ENCODE measurements around the gene MCF2L. TPM values are rescaled to one million over a fixed set of nuclear protein-coding genes. Genes with fewer than 3 reads are reported as not detected.
A peak's percentile ranks its signal among the peaks of the same experiment; 100 is the strongest.

The MCF2L gene
- polyA plus RNA-seq, 1 donor from 2014 or later: 88.0 TPM

DNA sequence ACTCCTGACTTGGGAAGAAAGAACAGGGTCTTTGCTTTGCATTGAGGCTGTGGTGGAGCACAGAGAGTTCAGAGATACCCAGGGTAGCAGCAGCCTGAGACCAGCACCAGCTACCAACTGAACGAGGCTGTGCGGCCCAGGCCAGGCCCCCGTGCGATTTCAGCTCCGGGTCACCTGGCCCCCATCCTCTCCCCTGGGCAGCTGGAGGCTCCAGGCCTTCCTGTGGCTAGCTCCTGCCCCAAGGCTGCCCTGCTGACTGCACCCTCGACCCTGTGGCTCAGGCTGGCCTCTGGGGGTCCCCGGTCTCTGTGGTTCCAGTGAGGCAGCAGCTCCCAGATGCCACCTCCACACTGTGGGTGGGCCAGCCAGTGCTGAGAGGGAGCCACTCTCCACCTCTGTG is 52.8 kb downstream of the MCF2L start:
- Histone ChIP-seq H3K27me3 (ENCODE audit: insufficient read depth, low read depth, low read length) (no peaks in the 10 kb centered on the region), H3F3A (ENCODE audit: insufficient read depth, low read length, poor library complexity, severe bottlenecking) (no peaks in the 10 kb centered on the region), H4K20me1 (ENCODE audit: insufficient read depth) (no peaks in the 10 kb centered on the region), H3K36me3 (ENCODE audit: insufficient read depth, low read length) (peaks cover 8% of the 10 kb centered on the region), H3K4me2 (ENCODE audit: low read length) (no peak overlapping the region), H2AFZ (ENCODE audit: low read depth, low read length) (no peak overlapping the region), H3K79me2 (replicated peaks; ENCODE audit: insufficient read depth, low read length) (no peaks in the 10 kb centered on the region), H3K9ac (ENCODE audit: low read length) (no peak overlapping the region), H3K9me2 (ENCODE audit: insufficient read depth, low read length) (no peaks in the 10 kb centered on the region), H3K4me3 (ENCODE audit: low read length) (no peak overlapping the region), H3K27ac (ENCODE audit: low read length) (no peak overlapping the region), H3K9me3 (ENCODE audit: low read length) (no peaks in the 10 kb centered on the region)
- TF ChIP-seq EZH2 (IDR thresholded peaks at IDR 0.05; ENCODE audit: borderline replicate concordance, insufficient read depth, low read length, poor library complexity, severe bottlenecking) (no peak), SMC3 (conservative IDR thresholded peaks at IDR 0.05; ENCODE audit: poor library complexity) (no peak), TAF1 (IDR thresholded peaks at IDR 0.05; ENCODE audit: low read depth) (no peak), RAD21 (conservative IDR thresholded peaks at IDR 0.05) (no peak), POLR2AphosphoS5 (IDR thresholded peaks at IDR 0.05) (no peak), EP300 (conservative IDR thresholded peaks at IDR 0.05; ENCODE audit: poor library complexity, severe bottlenecking) (no peak), MXI1 (conservative IDR thresholded peaks at IDR 0.05; ENCODE audit: poor library complexity, severe bottlenecking) (no peak)
- TF ChIP-seq, protein P1, sequence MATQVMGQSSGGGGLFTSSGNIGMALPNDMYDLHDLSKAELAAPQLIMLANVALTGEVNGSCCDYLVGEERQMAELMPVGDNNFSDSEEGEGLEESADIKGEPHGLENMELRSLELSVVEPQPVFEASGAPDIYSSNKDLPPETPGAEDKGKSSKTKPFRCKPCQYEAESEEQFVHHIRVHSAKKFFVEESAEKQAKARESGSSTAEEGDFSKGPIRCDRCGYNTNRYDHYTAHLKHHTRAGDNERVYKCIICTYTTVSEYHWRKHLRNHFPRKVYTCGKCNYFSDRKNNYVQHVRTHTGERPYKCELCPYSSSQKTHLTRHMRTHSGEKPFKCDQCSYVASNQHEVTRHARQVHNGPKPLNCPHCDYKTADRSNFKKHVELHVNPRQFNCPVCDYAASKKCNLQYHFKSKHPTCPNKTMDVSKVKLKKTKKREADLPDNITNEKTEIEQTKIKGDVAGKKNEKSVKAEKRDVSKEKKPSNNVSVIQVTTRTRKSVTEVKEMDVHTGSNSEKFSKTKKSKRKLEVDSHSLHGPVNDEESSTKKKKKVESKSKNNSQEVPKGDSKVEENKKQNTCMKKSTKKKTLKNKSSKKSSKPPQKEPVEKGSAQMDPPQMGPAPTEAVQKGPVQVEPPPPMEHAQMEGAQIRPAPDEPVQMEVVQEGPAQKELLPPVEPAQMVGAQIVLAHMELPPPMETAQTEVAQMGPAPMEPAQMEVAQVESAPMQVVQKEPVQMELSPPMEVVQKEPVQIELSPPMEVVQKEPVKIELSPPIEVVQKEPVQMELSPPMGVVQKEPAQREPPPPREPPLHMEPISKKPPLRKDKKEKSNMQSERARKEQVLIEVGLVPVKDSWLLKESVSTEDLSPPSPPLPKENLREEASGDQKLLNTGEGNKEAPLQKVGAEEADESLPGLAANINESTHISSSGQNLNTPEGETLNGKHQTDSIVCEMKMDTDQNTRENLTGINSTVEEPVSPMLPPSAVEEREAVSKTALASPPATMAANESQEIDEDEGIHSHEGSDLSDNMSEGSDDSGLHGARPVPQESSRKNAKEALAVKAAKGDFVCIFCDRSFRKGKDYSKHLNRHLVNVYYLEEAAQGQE (IDR thresholded peaks at IDR 0.05; ENCODE audit: borderline replicate concordance): no peak
- TF ChIP-seq, protein P2, sequence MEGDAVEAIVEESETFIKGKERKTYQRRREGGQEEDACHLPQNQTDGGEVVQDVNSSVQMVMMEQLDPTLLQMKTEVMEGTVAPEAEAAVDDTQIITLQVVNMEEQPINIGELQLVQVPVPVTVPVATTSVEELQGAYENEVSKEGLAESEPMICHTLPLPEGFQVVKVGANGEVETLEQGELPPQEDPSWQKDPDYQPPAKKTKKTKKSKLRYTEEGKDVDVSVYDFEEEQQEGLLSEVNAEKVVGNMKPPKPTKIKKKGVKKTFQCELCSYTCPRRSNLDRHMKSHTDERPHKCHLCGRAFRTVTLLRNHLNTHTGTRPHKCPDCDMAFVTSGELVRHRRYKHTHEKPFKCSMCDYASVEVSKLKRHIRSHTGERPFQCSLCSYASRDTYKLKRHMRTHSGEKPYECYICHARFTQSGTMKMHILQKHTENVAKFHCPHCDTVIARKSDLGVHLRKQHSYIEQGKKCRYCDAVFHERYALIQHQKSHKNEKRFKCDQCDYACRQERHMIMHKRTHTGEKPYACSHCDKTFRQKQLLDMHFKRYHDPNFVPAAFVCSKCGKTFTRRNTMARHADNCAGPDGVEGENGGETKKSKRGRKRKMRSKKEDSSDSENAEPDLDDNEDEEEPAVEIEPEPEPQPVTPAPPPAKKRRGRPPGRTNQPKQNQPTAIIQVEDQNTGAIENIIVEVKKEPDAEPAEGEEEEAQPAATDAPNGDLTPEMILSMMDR (IDR thresholded peaks at IDR 0.05; ENCODE audit: poor library complexity, severe bottlenecking): no peak

DNA sequence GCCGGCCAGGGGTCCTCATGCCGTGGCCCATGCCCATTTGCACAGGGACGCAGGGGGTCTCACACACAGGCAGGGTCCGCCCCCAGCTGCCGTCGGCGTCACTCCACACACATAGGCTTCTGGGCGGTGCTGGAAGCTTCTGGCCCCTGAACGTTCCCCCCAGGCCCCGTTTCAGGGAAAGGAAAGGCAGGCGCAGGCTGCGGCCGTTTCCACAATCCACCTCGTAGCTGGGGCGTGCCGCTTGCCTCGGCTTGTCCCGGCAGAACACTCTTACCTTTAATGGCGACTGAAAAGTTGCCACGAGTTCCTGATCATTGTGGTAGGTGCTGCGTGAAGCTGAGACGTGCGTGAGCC is 53.4 kb downstream of the MCF2L start:
- Histone ChIP-seq H3K4me2 (ENCODE audit: low read length) (no peak overlapping the region), H3K9me2 (ENCODE audit: insufficient read depth, low read length) (no peaks in the 10 kb centered on the region), H3F3A (ENCODE audit: insufficient read depth, low read length, poor library complexity, severe bottlenecking) (no peaks in the 10 kb centered on the region), H3K9me3 (ENCODE audit: low read length) (no peaks in the 10 kb centered on the region), H3K9ac (ENCODE audit: low read length) (peak overlapping the region; percentile 9), H3K4me3 (ENCODE audit: low read length) (peak overlapping the region; percentile 28), H4K20me1 (ENCODE audit: insufficient read depth) (no peaks in the 10 kb centered on the region), H2AFZ (ENCODE audit: low read depth, low read length) (no peak overlapping the region), H3K27ac (ENCODE audit: low read length) (no peak overlapping the region), H3K27me3 (ENCODE audit: insufficient read depth, low read depth, low read length) (no peaks in the 10 kb centered on the region), H3K36me3 (ENCODE audit: insufficient read depth, low read length) (peaks cover 8% of the 10 kb centered on the region), H3K79me2 (replicated peaks; ENCODE audit: insufficient read depth, low read length) (no peaks in the 10 kb centered on the region)
- TF ChIP-seq EZH2 (IDR thresholded peaks at IDR 0.05; ENCODE audit: borderline replicate concordance, insufficient read depth, low read length, poor library complexity, severe bottlenecking) (no peak), TAF1 (IDR thresholded peaks at IDR 0.05; ENCODE audit: low read depth) (no peak), EP300 (conservative IDR thresholded peaks at IDR 0.05; ENCODE audit: poor library complexity, severe bottlenecking) (no peak), RAD21 (conservative IDR thresholded peaks at IDR 0.05) (no peak), MXI1 (conservative IDR thresholded peaks at IDR 0.05; ENCODE audit: poor library complexity, severe bottlenecking) (no peak), SMC3 (conservative IDR thresholded peaks at IDR 0.05; ENCODE audit: poor library complexity) (no peak), POLR2AphosphoS5 (IDR thresholded peaks at IDR 0.05) (no peak)
- TF ChIP-seq, protein P1 (IDR thresholded peaks at IDR 0.05; ENCODE audit: borderline replicate concordance): no peak
- TF ChIP-seq, protein P2 (IDR thresholded peaks at IDR 0.05; ENCODE audit: poor library complexity, severe bottlenecking): no peak

Data from neural cell (in vitro differentiated cells).